Upper lobe of left lung (tissue), 6 donors: ENCODE results near the gene EEIG1. TPM values are rescaled to one million over a fixed set of nuclear protein-coding genes. Genes with fewer than 3 reads are reported as not detected.
A peak's percentile ranks its signal among the peaks of the same experiment; 100 is the strongest.

Experiments used
- ATAC-seq, 2 donors: fragments of 200-7000 bp; cut with Tn5 transposase; one replicate each; pipeline ENCODE4 v1.9.1; 2022; ENCODE audit warnings: mild to moderate bottlenecking in 2 of 2, moderate library complexity in 2 of 2; ENCODE audit not compliant: low FRiP score in 2 of 2
- DNase-seq, 2 donors: peaks; one replicate each; pipeline ENCODE4 v3.0.0-alpha.2; 2019 to 2020
- H3K27ac ChIP-seq, 4 donors: fragments of 200-600 bp; sonication (generic); one replicate each; pipeline ENCODE4 v1.5.1; 2016 to 2019
- H3K27me3 ChIP-seq, 4 donors: fragments of 200-600 bp; sonication (generic); one replicate each; pipeline ENCODE4 v1.5.1; 2017 to 2019
- H3K36me3 ChIP-seq, 4 donors: fragments of 200-600 bp; sonication (generic); one replicate each; pipeline ENCODE4 v1.5.1; 2016 to 2019
- H3K4me1 ChIP-seq, 4 donors: fragments of 200-600 bp; sonication (generic); one replicate each; pipeline ENCODE4 v1.5.1; 2018 to 2019
- H3K4me3 ChIP-seq, 4 donors: fragments of 200-600 bp; sonication (generic); one replicate each; pipeline ENCODE4 v1.5.1; 2017 to 2019; ENCODE audit warnings: mild to moderate bottlenecking in 2 of 4, moderate library complexity in 1 of 4
- H3K9me3 ChIP-seq, 4 donors: fragments of 200-600 bp; sonication (generic); one replicate each; pipeline ENCODE4 v1.5.1; 2018 to 2019
- EP300 ChIP-seq, 4 donors: sonication (generic); formaldehyde crosslinking; IDR thresholded peaks; one replicate each; pipeline ENCODE4 v1.5.1; 2017; ENCODE audit warnings: antibody characterized with exemption in 4 of 4, control low read depth in 2 of 4
- POLR2A ChIP-seq, 4 donors: fragments of 450-650 bp; IDR thresholded peaks; one replicate each; pipeline ENCODE4 v1.5.1; 2016 to 2017; ENCODE audit warnings: antibody characterized with exemption in 4 of 4, mild to moderate bottlenecking in 2 of 4
- POLR2AphosphoS5 ChIP-seq, 2 donors: sonication (generic); formaldehyde crosslinking; IDR thresholded peaks; one replicate each; pipeline ENCODE4 v1.5.1; 2017; ENCODE audit warnings: antibody characterized with exemption in 2 of 2
- WGBS, 2 donors: methylation state at CpG; one replicate each; pipeline ENCODE4 v1.1.5; 2017 to 2018; 5-methylcytosine and 5-hydroxymethylcytosine counted together
- total RNA-seq, 6 donors: library from RNA; depleted of rRNA in 4 of 6; stranded (reverse); fragments of >200 nt in 4 of 6; gene quantifications; one replicate each; pipeline versions ENCODE4 v1.1.0 to v1.2.1, GENCODE V29; 2016 to 2021
- TF ChIP-seq, protein P1 (sequence below), 6 experiments: fragments of 450-650 bp in 4 of 6; fragments of 200-600 bp in 2 of 6; sonication (generic) in 2 of 6; IDR thresholded peaks; one replicate each; pipeline ENCODE4 v1.5.1; 2016 to 2019; ENCODE audit warnings: antibody characterized with exemption in 6 of 6
- donor health status: DM: no; HTN: no; CAD: no; lungs with moderate emphysema.
- donor health status: DM: no; HTN: yes; CAD: no; lungs with severe emphysema.

Gene EEIG1
- total RNA-seq, 6 donors from 2014 or later, result 17.8 to 60.7 (median 48.0) TPM

DNA sequence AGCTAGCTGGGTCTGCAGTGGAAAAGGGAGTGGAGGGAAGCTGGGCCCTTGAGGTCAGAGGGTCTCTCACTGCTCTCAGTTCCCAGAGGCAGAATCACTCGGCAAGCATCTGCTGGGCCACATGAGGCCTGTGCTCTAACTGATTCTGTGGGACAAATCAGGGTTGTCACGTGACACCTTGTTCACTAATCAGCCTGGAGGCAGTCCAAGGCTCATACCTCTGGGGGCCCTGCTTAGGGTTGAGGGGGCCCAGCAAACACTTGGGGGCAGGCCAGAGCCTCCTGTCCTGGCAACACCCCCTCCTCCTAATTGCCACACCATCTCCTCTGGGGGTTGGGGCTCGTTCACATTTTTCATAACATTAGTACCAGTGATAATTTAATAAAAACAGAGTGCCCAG, 34.1 kb downstream of the EEIG1 start:
- 40 to 100% methylated on average over 1 of the region's 3 CpGs for WGBS, 2 donors
- ATAC-seq (no peak), DNase-seq (no peak)
- Histone ChIP-seq H3K4me3 (no peak overlapping the region), H3K36me3 (peaks cover 0 to 37% (median 24%) of the 10 kb centered on the region in 4 donors), H3K27ac (peak overlapping the region in 1 of 4 donors; percentile 0), H3K27me3 (no peaks in the 10 kb centered on the region), H3K9me3 (no peaks in the 10 kb centered on the region), H3K4me1 (peaks cover 0 to 27% (median 9%) of the 10 kb centered on the region in 4 donors)
- TF ChIP-seq EP300 (IDR thresholded peaks at IDR 0.05) (no peak), POLR2AphosphoS5 (IDR thresholded peaks at IDR 0.05) (no peak), POLR2A (IDR thresholded peaks at IDR 0.05) (no peak)
- TF ChIP-seq, protein P1, sequence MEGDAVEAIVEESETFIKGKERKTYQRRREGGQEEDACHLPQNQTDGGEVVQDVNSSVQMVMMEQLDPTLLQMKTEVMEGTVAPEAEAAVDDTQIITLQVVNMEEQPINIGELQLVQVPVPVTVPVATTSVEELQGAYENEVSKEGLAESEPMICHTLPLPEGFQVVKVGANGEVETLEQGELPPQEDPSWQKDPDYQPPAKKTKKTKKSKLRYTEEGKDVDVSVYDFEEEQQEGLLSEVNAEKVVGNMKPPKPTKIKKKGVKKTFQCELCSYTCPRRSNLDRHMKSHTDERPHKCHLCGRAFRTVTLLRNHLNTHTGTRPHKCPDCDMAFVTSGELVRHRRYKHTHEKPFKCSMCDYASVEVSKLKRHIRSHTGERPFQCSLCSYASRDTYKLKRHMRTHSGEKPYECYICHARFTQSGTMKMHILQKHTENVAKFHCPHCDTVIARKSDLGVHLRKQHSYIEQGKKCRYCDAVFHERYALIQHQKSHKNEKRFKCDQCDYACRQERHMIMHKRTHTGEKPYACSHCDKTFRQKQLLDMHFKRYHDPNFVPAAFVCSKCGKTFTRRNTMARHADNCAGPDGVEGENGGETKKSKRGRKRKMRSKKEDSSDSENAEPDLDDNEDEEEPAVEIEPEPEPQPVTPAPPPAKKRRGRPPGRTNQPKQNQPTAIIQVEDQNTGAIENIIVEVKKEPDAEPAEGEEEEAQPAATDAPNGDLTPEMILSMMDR (IDR thresholded peaks at IDR 0.05), result no peak

DNA sequence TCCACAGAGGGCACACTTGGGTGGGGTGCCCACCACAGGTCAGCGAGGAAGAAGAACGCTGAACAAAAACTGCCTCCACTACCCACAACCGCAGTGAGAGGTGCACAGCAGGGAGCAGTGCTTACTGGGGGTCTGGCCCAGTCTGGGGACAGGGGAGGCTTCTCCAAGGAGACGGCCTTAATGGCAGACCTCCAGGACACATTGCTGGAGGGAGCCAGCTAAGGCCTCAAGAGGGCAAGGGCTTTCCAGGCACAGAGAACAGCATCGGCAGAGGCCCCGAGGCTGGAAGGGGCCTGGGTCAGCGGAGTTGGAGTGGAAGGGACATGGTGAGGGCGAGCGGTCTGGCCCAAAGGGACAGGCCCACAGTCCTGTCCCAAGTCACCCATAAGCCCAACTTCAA, 34.8 kb downstream of the EEIG1 start:
- H3K27me3 ChIP-seq, result no peaks in the 10 kb centered on the region
- ATAC-seq, result no peak
- H3K36me3 ChIP-seq, result peaks cover 0 to 38% (median 24%) of the 10 kb centered on the region in 4 donors
- TF ChIP-seq POLR2A (IDR thresholded peaks at IDR 0.05), result no peak
- TF ChIP-seq POLR2AphosphoS5 (IDR thresholded peaks at IDR 0.05), result no peak
- TF ChIP-seq, protein P1 (IDR thresholded peaks at IDR 0.05), result no peak
- no peak for TF ChIP-seq EP300 (IDR thresholded peaks at IDR 0.05)
- no peak overlapping the region for H3K4me3 ChIP-seq
- WGBS, 2 donors, result 76 to 86% methylated on average over 5 to 9 of the region's 9 CpGs
- DNase-seq, result no peak
- peaks cover 0 to 27% (median 10%) of the 10 kb centered on the region in 4 donors for H3K4me1 ChIP-seq
- no peak overlapping the region for H3K27ac ChIP-seq
- H3K9me3 ChIP-seq, result no peaks in the 10 kb centered on the region

DNA sequence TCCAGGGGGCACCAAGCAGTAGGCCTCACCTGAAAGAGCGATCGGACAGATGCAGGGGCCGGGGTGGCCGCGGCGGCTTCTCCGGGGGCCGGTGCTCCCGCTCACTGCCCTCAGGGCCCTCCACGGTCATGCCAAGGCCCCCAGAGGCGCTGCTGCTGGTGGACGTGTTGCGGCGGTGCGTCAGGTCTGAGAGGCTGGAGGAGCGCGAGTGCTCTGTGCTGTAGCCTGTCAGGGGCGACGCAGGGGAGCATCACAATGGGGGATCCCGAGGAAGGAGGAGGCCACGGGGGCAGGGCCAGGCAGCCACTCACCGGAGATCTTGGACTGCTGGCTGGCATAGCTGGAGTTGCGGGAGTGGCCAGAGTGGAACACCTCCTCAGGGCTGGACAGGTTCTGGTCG, 35.5 kb downstream of the EEIG1 start:
- DNase-seq (peak in 1 of 2 donors; percentile 80), ATAC-seq (no peak)
- Histone ChIP-seq H3K9me3 (no peaks in the 10 kb centered on the region), H3K27me3 (no peaks in the 10 kb centered on the region), H3K4me1 (peaks cover 0 to 23% (median 10%) of the 10 kb centered on the region in 4 donors), H3K36me3 (peaks cover 0 to 35% (median 24%) of the 10 kb centered on the region in 4 donors), H3K4me3 (no peak overlapping the region), H3K27ac (no peak overlapping the region)
- 93 to 94% methylated on average over 19 to 23 of the region's 24 CpGs for WGBS, 2 donors
- TF ChIP-seq, protein P1 (IDR thresholded peaks at IDR 0.05), result no peak
- TF ChIP-seq POLR2AphosphoS5 (IDR thresholded peaks at IDR 0.05) (no peak), EP300 (IDR thresholded peaks at IDR 0.05) (no peak), POLR2A (IDR thresholded peaks at IDR 0.05) (no peak)

DNA sequence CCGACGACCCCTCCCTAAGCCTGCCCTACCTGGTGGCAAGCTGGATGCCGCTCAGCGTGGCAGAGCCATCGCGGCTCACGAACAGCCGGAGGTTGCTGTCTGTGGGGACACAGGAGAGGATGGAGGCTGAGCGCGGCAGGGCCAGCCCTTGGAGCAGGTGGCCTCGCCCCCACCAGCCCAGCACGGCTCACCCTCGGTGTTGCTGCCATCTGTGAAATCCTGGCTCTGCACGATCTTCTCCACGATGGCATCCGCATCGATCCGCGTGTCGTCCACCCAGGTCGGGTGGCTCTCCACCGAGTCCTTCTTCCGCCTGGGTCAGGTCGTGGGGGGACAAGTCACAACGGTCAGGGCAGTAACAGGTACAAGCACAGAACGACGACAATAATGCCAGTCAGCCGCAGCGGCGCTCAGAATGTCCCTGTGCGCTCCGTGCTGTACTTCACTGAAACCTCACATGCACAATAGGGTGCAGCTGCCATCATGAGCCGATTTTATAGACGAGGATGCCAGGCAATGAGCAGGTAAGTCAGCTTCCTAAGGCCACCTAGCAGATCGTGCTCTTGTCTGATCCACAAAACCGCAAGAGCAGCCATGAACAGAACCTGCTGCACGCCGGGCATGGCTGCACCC, 36.1 kb downstream of the EEIG1 start:
- H3K27ac ChIP-seq, result no peak overlapping the region
- H3K36me3 ChIP-seq, result peaks cover 0 to 40% (median 23%) of the 10 kb centered on the region in 4 donors
- DNase-seq, result peak in 1 of 2 donors; percentile 80
- 95 to 96% methylated on average over 25 to 37 of the region's 38 CpGs for whole genome bisulfite sequencing, 2 donors
- TF ChIP-seq EP300 (IDR thresholded peaks at IDR 0.05), result no peak
- TF ChIP-seq POLR2A (IDR thresholded peaks at IDR 0.05), result no peak
- TF ChIP-seq, protein P1 (IDR thresholded peaks at IDR 0.05), result no peak
- H3K9me3 ChIP-seq, result no peaks in the 10 kb centered on the region
- ATAC-seq, result no peak
- H3K27me3 ChIP-seq, result no peaks in the 10 kb centered on the region
- no peak overlapping the region for H3K4me3 ChIP-seq
- peaks cover 0 to 21% (median 10%) of the 10 kb centered on the region in 4 donors for H3K4me1 ChIP-seq

DNA sequence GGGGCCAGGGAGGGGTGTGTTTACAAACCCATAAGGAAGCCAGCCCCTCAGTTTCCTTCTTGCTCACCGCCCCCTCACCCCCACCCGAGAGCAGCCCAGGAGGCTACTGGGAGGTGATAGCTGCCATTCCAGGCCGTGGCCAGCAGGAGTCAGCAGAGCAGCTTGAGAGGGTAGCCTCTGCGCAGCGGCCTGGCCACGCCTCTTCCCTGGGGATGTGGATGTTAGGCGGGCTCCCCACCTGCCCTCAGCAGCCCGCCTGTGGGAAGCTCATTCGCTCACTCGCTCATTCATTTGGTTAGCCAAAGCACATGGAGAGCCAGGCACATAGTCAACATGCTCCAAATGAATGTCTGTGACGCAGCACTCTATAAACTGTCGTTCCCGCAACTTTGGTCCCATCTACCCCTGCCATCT, 37.1 kb downstream of the EEIG1 start:
- DNase-seq, result peak; percentile 88 to 91
- Histone ChIP-seq H3K4me3 (no peak overlapping the region), H3K9me3 (no peaks in the 10 kb centered on the region), H3K27ac (peak overlapping the region in 1 of 4 donors; percentile 3), H3K36me3 (peaks cover 0 to 40% (median 22%) of the 10 kb centered on the region in 4 donors), H3K27me3 (no peaks in the 10 kb centered on the region), H3K4me1 (peaks cover 0 to 21% (median 10%) of the 10 kb centered on the region in 4 donors)
- ATAC-seq, result peak; percentile 86 to 94
- TF ChIP-seq POLR2AphosphoS5 (IDR thresholded peaks at IDR 0.05), result no peak
- TF ChIP-seq, protein P1 (IDR thresholded peaks at IDR 0.05), result peak; percentile 91 to 96 (median 94)
- 50% methylated on average over 8 of the region's 13 CpGs; no CpG with 5 or more reads in 1 of the 2 donors for WGBS, 2 donors
